ENCODE results near the gene STX16. TPM values are rescaled to one million over a fixed set of nuclear protein-coding genes. Genes with fewer than 3 reads are reported as not detected.

The STX16 gene
- polyA plus RNA-seq, 1 experiment: 39.7 TPM

DNA sequence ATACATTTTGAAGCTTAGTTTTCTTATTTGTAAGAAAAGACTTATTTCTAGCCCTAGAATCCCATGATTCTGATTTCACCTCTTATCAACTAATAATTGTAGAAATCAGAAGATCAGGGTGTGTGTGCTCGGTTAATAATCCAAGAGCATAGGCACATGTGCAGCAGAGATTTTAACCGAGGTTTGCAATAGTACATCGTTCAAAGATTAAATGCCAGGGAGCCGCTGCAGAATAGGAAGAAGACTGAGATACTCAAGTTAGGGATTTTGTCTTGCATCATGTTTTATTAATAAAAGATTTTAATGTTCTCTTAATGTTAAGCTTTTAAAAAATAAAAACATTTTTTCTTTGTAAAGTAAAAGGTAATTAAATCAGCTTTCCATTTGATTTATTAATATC is 6.9 kb downstream of the STX16 start:
- Histone ChIP-seq H3K36me3 (ENCODE audit: control insufficient read depth, insufficient read depth, low read length) (peaks cover 7% of the 10 kb centered on the region), H3K27me3 (ENCODE audit: control insufficient read depth, insufficient read depth, low read length) (no peaks in the 10 kb centered on the region), H3K4me3 (ENCODE audit: low read depth, low read length) (no peak overlapping the region)
- DNase-seq (ENCODE audit: low read depth): no peak
- POLR2A ChIA-PET: no interaction called here
- CTCF ChIA-PET: interaction anchor here (1.2 to 1.5 kb wide), 3 partner anchors 144 to 433 kb away, joined by 3 to 5 read pairs (median 3); no protein-coding TSS in a partner anchor
- TF ChIP-seq, protein P1, sequence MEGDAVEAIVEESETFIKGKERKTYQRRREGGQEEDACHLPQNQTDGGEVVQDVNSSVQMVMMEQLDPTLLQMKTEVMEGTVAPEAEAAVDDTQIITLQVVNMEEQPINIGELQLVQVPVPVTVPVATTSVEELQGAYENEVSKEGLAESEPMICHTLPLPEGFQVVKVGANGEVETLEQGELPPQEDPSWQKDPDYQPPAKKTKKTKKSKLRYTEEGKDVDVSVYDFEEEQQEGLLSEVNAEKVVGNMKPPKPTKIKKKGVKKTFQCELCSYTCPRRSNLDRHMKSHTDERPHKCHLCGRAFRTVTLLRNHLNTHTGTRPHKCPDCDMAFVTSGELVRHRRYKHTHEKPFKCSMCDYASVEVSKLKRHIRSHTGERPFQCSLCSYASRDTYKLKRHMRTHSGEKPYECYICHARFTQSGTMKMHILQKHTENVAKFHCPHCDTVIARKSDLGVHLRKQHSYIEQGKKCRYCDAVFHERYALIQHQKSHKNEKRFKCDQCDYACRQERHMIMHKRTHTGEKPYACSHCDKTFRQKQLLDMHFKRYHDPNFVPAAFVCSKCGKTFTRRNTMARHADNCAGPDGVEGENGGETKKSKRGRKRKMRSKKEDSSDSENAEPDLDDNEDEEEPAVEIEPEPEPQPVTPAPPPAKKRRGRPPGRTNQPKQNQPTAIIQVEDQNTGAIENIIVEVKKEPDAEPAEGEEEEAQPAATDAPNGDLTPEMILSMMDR (IDR thresholded peaks at IDR 0.05; ENCODE audit: insufficient read depth, low read depth, low read length): no peak

DNA sequence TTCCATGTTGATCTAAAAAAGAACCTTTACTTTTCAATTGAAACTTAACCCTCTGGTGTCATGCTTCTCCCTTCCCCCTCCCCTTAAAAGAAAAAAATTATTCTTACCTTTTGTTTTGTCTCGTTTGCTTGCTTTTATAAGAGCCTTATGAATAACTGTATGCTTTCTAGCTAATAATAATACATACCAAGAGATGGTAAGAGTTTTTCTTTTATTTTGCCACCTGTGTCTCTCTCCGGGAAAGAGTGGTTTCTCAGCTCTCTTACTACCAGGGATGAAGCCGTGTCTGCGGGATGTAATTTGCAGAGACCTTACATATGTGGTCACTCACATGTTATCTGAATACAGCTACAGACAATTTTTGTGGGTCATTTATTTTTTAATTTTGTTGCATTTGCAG is 7.7 kb downstream of the STX16 start:
- ChIA-PET POLR2A (no interaction called here), CTCF (interaction anchor here (0.5 to 1.2 kb wide), 2 partner anchors 133 to 177 kb away, joined by 5 to 10 read pairs; no protein-coding TSS in a partner anchor)
- no peak overlapping the region for H3K4me3 ChIP-seq (ENCODE audit: low read depth, low read length)
- no peaks in the 10 kb centered on the region for H3K27me3 ChIP-seq (ENCODE audit: control insufficient read depth, insufficient read depth, low read length)
- TF ChIP-seq, protein P1 (IDR thresholded peaks at IDR 0.05; ENCODE audit: insufficient read depth, low read depth, low read length): no peak
- H3K36me3 ChIP-seq (ENCODE audit: control insufficient read depth, insufficient read depth, low read length): peaks cover 7% of the 10 kb centered on the region
- no peak for DNase-seq (ENCODE audit: low read depth)

DNA sequence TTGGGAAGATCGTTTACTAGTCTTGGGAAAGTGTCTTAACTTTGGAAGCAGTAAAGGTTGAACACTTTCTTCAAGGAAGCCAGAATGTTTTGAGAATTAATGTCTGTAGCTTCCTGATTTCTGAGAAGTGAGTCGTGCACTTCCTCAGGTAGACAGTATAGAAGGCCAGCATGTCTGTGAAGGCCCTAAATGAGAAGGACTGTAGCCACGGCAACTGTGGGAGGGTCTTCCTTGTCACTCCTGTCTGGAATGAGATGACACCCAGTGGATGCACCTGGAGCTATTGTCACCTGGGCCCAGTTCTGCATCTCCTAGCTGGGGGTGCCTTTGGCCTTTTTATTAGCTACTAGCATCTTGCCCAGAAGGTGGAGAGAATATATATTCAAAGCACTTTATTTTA is 8.8 kb downstream of the STX16 start:
- ChIA-PET POLR2A (no interaction called here), CTCF (interaction anchor here (2.0 kb wide), 1 partner anchor 9 kb away, joined by 6 read pairs; the partner anchor contains the start of gene STX16)
- DNase-seq (ENCODE audit: low read depth): no peak
- TF ChIP-seq, protein P1 (IDR thresholded peaks at IDR 0.05; ENCODE audit: insufficient read depth, low read depth, low read length): no peak
- Histone ChIP-seq H3K36me3 (ENCODE audit: control insufficient read depth, insufficient read depth, low read length) (peaks cover 7% of the 10 kb centered on the region), H3K27me3 (ENCODE audit: control insufficient read depth, insufficient read depth, low read length) (no peaks in the 10 kb centered on the region), H3K4me3 (ENCODE audit: low read depth, low read length) (no peak overlapping the region)

DNA sequence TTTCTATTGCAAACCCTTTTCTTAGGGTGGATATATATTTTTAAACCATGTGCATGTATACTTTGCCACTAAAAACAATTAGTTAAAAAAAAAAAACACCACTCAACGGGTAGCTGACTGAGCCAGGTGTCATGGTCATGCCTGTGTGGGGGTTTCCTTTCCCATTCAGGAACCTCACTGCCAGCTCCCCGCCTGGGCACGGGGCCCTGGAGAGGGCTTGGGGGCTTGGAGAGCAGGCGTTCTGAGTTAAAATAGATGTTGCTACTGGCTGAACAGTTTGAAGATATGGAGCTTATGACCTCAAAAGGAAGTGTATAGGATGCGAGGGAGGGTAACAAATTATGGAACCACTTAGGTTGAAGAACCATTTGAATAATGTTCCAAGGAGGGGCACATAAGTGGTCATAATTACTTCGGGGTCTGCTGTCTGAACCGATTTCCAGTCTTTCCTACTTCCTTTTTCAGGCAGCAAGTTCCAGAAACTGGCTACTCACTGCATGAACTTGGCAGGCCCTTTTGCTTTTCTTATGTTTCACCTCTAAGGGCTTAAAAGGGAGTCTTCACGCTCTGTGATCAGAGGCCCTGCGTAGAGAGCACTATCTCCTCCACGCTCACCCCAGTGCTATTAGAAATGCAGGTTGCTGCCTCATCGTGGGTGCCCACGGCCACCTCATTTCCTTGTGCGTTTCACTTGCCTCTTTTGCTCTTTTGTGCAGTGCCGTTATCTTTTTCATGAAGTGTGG is 9.9 kb downstream of the STX16 start:
- TF ChIP-seq, protein P1 (IDR thresholded peaks at IDR 0.05; ENCODE audit: insufficient read depth, low read depth, low read length): no peak
- Histone ChIP-seq H3K4me3 (ENCODE audit: low read depth, low read length) (no peak overlapping the region), H3K27me3 (ENCODE audit: control insufficient read depth, insufficient read depth, low read length) (no peaks in the 10 kb centered on the region), H3K36me3 (ENCODE audit: control insufficient read depth, insufficient read depth, low read length) (peaks cover 7% of the 10 kb centered on the region)
- ChIA-PET POLR2A (no interaction called here), CTCF (interaction anchor here (0.6 to 2.0 kb wide), 2 partner anchors 10 to 41 kb away, joined by 5 to 6 read pairs; partner anchors contain the start of gene STX16)
- DNase-seq (ENCODE audit: low read depth): no peak

DNA sequence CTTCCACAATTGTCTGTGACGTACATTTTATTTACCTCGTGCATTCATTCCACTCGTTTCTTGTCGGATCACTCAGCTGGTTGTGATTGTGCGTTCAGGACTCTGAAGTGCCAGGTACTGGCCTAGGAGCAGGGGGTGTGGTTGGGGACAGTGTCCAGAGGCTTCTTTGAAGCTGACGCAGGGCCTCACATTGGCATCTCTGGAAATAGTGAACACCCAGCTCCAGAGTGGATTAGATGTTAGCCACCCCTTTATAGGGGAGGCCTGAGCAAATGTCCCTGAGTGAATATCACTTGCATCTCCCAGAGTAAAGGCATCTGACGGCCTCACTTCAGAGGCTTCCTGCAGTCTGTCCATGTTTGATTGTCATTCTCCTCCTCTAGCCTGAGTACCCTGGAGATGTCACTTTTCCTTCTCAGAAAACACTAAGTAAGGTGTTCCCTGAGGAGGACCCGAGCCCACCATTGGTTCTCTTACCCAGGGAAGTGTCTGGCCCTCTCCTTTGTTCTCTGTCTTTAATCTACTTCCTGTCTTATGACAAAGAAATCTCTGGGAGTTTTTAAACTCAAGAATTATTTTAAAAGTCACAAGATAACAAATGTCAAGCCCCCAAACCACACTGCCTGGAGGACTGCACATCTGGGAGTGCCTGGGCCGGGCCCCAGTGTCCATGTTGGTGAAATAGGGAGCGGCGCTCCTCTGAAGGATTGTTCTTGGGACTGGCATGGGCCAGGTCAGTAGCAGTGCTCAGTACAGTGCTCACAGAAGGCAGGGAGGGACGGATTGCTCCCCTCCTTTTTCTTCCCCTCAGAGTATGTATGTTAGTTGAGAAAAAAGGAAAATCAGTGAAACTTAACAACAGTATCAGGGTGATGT is 10.8 kb downstream of the STX16 start:
- Histone ChIP-seq H3K27me3 (ENCODE audit: control insufficient read depth, insufficient read depth, low read length) (no peaks in the 10 kb centered on the region), H3K36me3 (ENCODE audit: control insufficient read depth, insufficient read depth, low read length) (peaks cover 7% of the 10 kb centered on the region), H3K4me3 (ENCODE audit: low read depth, low read length) (no peak overlapping the region)
- TF ChIP-seq, protein P1 (IDR thresholded peaks at IDR 0.05; ENCODE audit: insufficient read depth, low read depth, low read length): no peak
- ChIA-PET CTCF (no interaction called here), POLR2A (no interaction called here)
- DNase-seq (ENCODE audit: low read depth): no peak

Data from BJ (cell line).